H1 (cell line): Measurements from ENCODE around the gene ZBED4.

Experiments
- CEBPB ChIP-seq: IDR thresholded peaks from 2 replicates; pipeline ENCODE4 v1.6.1; 2012; ENCODE audit warnings: low read depth, low read length
- CHD2 ChIP-seq: IDR thresholded peaks from 2 replicates; pipeline ENCODE4 v1.6.1; 2012; ENCODE audit warnings: low read length, improper control_type of control experiment
- EZH2 ChIP-seq: fragments of 200-600 bp; sonication (generic); IDR thresholded peaks from 2 replicates; pipeline ENCODE4 v1.7.1; 2012; ENCODE audit warnings: low read depth, mild to moderate bottlenecking, moderate library complexity, low read length, inconsistent platforms; ENCODE audit not compliant: severe bottlenecking
- POLR2A ChIP-seq, 2 experiments: IDR thresholded peaks; 1 replicate in 1 of 2; 2 replicates in 1 of 2; pipeline ENCODE4 v1.6.1; 2011; ENCODE audit warnings: low read depth in 2 of 2, low read length in 2 of 2, mild to moderate bottlenecking in 2 of 2; ENCODE audit errors: control extremely low read depth in 1 of 2
- RAD21 ChIP-seq, 2 experiments: IDR thresholded peaks in 1 of 2; conservative IDR thresholded peaks in 1 of 2; 2 replicates each; pipeline ENCODE4 v1.6.1; 2011; ENCODE audit warnings: low read depth in 2 of 2, low read length in 2 of 2, improper control_type of control experiment in 1 of 2, inconsistent platforms in 1 of 2, mild to moderate bottlenecking in 1 of 2, moderate library complexity in 1 of 2
- TF ChIP-seq, protein P1 (sequence below), 3 experiments: IDR thresholded peaks; 1 replicate in 2 of 3; 2 replicates in 1 of 3; pipeline versions ENCODE4 v1.5.1 to v1.6.1; 2011; ENCODE audit warnings: low read length in 3 of 3, mild to moderate bottlenecking in 3 of 3, inconsistent platforms in 2 of 3, low read depth in 1 of 3, moderate library complexity in 1 of 3; ENCODE audit not compliant: insufficient read depth in 1 of 3; ENCODE audit errors: control extremely low read depth in 1 of 3
- TF ChIP-seq, protein P2 (sequence below): IDR thresholded peaks from 2 replicates; pipeline ENCODE4 v1.6.1; 2012; ENCODE audit warnings: inconsistent platforms

DNA sequence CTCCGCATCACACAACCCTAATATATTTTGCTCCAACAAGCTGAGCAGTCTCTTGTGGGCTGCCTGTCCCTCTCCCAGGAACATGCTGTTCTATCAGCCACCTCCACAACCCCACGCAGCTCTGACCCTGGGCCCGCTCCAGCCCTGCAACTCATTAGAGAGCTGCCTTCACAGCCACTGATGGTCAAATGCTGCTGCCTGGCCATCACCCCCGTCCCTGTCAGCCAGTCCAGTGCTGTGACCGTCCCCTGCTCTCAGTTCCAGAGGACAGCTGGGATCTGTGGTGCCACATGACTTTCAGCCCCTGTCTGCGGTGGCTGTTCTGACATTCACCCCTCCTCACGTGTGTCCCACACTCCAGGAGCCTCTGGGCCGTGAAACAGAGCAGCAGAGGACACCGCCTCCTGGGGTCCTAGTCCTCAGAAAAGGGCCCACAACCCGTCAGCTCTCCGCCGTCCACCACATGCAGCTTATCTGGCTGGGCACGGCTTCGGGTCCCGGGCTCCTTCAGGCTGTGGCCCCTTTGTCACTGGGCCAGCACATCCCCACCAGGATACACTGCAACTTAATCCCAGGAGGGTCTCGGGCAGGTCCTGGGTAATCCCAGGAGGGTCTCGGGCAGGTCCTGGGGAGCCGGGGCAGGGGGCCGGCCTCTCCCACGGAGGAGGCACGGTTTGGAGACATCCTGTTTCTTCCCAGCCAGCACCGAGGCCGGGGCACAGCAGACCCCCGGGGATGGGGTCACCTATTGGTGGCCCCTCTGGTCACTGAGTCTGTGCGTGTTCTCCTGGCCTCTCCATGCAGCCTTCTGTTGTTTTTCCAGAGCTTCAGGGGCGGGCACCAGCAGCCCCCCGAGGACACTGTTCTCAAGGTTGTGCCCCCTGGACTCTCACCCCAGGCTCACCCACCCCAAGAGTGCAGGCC lies 79.9 kb downstream of the ZBED4 start:
- TF ChIP-seq RAD21 (IDR thresholded peaks at IDR 0.05 in 1 of 2, conservative IDR thresholded peaks at IDR 0.05 in 1 of 2; ENCODE audit: low read depth in 2 of 2, low read length in 2 of 2) (no peak), POLR2A (IDR thresholded peaks at IDR 0.05; ENCODE audit: control extremely low read depth in 1 of 2, low read depth in 2 of 2, low read length in 2 of 2) (no peak), CHD2 (no peak), EZH2 (no peak), CEBPB (no peak)
- TF ChIP-seq, protein P1, sequence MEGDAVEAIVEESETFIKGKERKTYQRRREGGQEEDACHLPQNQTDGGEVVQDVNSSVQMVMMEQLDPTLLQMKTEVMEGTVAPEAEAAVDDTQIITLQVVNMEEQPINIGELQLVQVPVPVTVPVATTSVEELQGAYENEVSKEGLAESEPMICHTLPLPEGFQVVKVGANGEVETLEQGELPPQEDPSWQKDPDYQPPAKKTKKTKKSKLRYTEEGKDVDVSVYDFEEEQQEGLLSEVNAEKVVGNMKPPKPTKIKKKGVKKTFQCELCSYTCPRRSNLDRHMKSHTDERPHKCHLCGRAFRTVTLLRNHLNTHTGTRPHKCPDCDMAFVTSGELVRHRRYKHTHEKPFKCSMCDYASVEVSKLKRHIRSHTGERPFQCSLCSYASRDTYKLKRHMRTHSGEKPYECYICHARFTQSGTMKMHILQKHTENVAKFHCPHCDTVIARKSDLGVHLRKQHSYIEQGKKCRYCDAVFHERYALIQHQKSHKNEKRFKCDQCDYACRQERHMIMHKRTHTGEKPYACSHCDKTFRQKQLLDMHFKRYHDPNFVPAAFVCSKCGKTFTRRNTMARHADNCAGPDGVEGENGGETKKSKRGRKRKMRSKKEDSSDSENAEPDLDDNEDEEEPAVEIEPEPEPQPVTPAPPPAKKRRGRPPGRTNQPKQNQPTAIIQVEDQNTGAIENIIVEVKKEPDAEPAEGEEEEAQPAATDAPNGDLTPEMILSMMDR (IDR thresholded peaks at IDR 0.05; ENCODE audit: control extremely low read depth in 1 of 3, insufficient read depth in 1 of 3, low read depth in 1 of 3, low read length in 3 of 3): no peak
- TF ChIP-seq, protein P2, sequence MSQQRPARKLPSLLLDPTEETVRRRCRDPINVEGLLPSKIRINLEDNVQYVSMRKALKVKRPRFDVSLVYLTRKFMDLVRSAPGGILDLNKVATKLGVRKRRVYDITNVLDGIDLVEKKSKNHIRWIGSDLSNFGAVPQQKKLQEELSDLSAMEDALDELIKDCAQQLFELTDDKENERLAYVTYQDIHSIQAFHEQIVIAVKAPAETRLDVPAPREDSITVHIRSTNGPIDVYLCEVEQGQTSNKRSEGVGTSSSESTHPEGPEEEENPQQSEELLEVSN: no peak
